GM12865 (cell line): Measurements from ENCODE around the gene WNT2.
A peak's percentile ranks its signal among the peaks of the same experiment; 100 is the strongest.

ENCODE experiments used
- DNase-seq: peaks from one replicate; pipeline ENCODE4 v3.0.0; 2010; ENCODE audit warnings: low read depth
- H3K4me3 ChIP-seq: 2 replicates; pipeline ENCODE4 v1.5.1; 2011; ENCODE audit warnings: mild to moderate bottlenecking, low read depth, low read length, control low read depth
- CTCF ChIP-seq: IDR thresholded peaks from 2 replicates; pipeline ENCODE4 v1.5.1; 2011; ENCODE audit warnings: low read length, control low read depth, low read depth, inconsistent platforms; ENCODE audit not compliant: insufficient read depth; ENCODE audit errors: missing control alignments

The WNT2 gene

GRCh38 chr7:117324960-117325359, 2.1 kb upstream of the WNT2 start:
- no peak overlapping the region for H3K4me3 ChIP-seq
- DNase-seq = no peak
- no peak for TF ChIP-seq CTCF

- DNase-seq = peak; percentile 24
- H3K4me3 ChIP-seq = peak overlapping the region; percentile 60
- TF ChIP-seq CTCF = no peak
These were observed 1.2 kb upstream of the WNT2 start for GRCh38 chr7:117323851-117324711.

- H3K4me3 ChIP-seq = peak overlapping the region; percentile 60
- TF ChIP-seq CTCF = no peak
- peak; percentile 3 for DNase-seq
These were observed 520 bp upstream of the WNT2 start for GRCh38 chr7:117323305-117323850.

GRCh38 chr7:117320523-117320922, 2.3 kb downstream of the WNT2 start:
- TF ChIP-seq CTCF = no peak
- no peak for DNase-seq
- no peak overlapping the region for H3K4me3 ChIP-seq

- no peak for TF ChIP-seq CTCF
- DNase-seq = no peak
These were observed 3.7 kb downstream of the WNT2 start for GRCh38 chr7:117319181-117319580.

GRCh38 chr7:117313582-117313981, 9.3 kb downstream of the WNT2 start:
- DNase-seq = no peak
- no peak overlapping the region for H3K4me3 ChIP-seq
- no peak for TF ChIP-seq CTCF

More at GRCh38 chr7:117319181-117319580, 3.7 kb downstream of the WNT2 start:
- no peak overlapping the region for H3K4me3 ChIP-seq
